Tibial nerve (tissue), 3 donors: ENCODE measurements around the gene LMNTD1.

Experiments used
- CTCF ChIP-seq, 5 experiments: fragments of 200-600 bp in 3 of 5; fragments of 450-650 bp in 2 of 5; sonication (generic) in 3 of 5; IDR thresholded peaks; one replicate each; pipeline ENCODE4 v1.5.1; 2016 to 2019; ENCODE audit warnings: antibody characterized with exemption in 5 of 5, mild to moderate bottlenecking in 3 of 5, moderate library complexity in 2 of 5
- POLR2A ChIP-seq, 2 donors: fragments of 450-650 bp; IDR thresholded peaks; one replicate each; pipeline ENCODE4 v1.6.1; 2017; ENCODE audit warnings: antibody characterized with exemption in 2 of 2, mild to moderate bottlenecking in 2 of 2, moderate library complexity in 2 of 2

GRCh38 chr12:25591144-25591543 lies 38.1 kb upstream of the LMNTD1 start:
- TF ChIP-seq POLR2A (IDR thresholded peaks at IDR 0.05) (no peak), CTCF (IDR thresholded peaks at IDR 0.05) (no peak)
